Upper lobe of left lung (tissue), 4 donors: ENCODE data around the gene UBC.

ENCODE experiments used
- CTCF ChIP-seq, 6 experiments: fragments of 450-650 bp in 4 of 6; fragments of 200-600 bp in 2 of 6; sonication (generic) in 2 of 6; IDR thresholded peaks; one replicate each; pipeline ENCODE4 v1.5.1; 2016 to 2019; ENCODE audit warnings: antibody characterized with exemption in 6 of 6
- POLR2A ChIP-seq, 4 donors: fragments of 450-650 bp; IDR thresholded peaks; one replicate each; pipeline ENCODE4 v1.5.1; 2016 to 2017; ENCODE audit warnings: antibody characterized with exemption in 4 of 4, mild to moderate bottlenecking in 2 of 4
- POLR2AphosphoS5 ChIP-seq, 2 donors: sonication (generic); formaldehyde crosslinking; IDR thresholded peaks; one replicate each; pipeline ENCODE4 v1.5.1; 2017; ENCODE audit warnings: antibody characterized with exemption in 2 of 2

GRCh38 chr12:124941170-124941527 is 26.7 kb upstream of the UBC start:
- TF ChIP-seq CTCF (IDR thresholded peaks at IDR 0.05): no peak
- no peak for TF ChIP-seq POLR2AphosphoS5 (IDR thresholded peaks at IDR 0.05)
- no peak for TF ChIP-seq POLR2A (IDR thresholded peaks at IDR 0.05)
